Measurements from ENCODE around the gene NLRC5.
A peak's percentile ranks its signal among the peaks of the same experiment; 100 is the strongest.
"Not testable (repeated sequence)": the region's sequence is repeated elsewhere in the genome, so short reads cannot be mapped to it uniquely, and the experiment has no call there.

Gene NLRC5

DNA sequence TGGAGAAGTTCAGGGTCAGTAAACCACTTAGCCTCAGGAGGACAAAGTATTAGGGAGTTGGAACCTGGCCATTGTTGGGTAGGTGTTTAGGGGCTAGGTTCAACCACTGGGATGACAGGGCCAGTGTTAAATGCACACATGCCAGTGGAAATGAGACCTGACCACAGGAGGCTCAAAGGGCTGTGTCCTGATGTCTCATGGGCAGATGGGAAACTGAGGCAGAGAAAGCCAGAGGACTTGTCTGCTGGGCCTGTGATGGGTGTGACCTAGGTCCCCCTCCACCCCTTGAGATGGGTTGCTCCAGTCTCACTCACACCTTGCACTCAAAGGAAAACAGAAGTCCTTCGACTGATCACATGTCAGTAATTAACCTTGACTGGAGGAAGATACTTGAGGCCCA, 119.1 kb downstream of the NLRC5 start:
- DNase-seq = no peak

DNA sequence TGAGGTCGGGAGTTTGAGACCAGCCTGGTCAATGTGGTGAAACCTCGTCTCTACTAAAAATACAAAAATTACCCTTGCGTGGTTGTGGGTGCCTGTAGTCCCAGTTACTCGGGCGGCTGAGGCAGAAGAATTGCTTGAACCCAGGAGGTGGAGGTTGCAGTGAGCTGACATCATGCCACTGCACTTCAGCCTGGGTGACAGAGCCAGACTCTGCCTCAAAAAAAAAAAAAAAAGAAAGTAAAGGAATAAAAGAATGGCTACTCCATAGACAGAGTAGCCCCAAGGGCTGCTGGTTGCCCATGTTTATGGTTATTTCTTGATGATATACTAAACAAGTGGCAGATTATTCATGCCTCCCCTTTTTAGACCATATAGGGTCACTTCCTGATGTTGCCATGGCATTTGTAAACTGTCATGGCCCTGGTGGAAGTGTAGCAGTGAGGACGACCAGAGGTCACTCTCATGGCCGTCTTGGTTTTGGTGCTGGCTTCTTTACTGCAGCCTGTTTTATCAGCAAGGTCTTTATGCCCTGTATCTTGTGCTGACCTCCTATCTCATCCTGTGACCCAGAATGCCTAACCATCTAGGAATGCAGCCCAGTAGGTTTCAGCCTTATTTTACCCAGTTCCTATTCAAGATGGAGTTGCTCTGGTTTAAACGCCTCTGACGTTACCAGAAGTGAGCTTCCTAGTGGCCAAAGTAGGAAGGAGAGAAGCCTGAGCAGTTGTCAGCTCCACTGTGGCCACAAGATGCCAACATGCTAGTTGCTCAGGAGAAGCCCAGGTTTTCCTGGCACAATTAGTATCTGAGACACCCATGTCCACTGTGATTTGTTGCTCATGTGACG, 120.1 kb downstream of the NLRC5 start:
- DNase-seq = not testable (repeated sequence)

DNA sequence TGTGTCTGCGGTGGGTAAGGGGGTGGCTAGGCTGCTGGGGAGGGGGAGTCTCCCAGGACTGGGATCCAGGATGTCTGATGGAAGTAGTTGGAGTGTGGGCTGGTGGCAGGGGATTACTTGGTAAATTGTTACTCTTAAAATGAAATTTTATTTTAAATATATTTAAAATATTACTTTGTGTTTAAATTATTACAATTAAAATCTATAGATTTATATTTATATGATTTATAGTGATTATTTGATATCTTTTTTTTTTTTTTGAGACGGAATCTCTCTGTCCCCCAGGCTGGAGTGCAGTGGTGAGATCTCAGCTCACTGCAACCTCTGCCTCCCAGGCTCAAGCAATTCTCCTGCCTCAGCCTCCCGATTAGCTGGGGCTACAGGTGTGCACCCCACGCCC, 121.6 kb downstream of the NLRC5 start:
- no peak for DNase-seq

DNA sequence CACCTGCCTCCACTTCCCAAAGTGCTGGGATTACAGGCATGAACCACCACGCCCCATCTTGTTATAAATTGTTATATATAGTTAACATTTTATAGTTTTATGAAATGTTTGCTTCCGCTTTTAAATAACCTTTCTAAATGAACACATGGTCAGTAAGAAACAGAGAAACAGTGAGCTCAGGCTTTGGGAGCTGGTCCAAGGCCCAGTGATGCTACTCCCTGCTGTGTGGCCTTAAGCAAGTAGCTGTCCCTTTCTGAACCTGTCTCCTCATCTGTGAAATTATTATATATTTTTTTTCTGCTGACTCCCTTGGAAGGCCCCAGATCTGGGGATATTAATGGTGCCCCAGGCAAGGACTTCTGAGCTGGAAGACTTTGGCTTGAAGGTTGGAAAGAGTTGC, 122.1 kb downstream of the NLRC5 start:
- DNase-seq = no peak

DNA sequence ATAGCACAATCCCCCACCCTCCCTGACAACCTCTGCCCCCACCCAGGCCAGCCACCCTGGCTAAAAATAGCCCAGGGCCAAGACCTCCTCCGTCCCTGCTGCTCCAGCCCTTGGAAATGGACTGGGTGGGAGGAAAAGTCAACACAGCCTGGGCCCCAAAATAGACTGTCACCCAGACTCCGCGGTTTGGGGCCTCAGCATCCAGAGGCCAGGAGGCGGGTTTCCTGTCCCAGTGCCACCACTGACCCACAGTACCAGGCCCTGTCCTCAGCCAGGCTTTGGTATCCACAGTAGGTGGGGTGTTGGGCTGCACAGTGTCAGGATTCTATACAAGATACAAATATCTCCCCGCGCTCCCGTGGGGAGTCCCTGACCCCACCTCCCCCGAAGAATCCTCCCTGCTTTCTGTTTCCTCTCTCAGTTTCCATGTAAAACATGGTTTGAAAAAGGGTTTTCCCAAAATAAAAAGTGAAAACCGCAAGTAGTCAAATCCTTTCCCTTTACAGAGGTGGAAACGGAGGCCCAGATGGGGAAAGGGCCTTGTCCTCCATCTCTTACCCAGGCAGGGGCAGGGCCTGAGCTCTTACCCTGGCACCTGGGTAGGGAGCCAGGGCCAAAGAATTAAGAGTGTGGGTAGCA, 123.2 kb downstream of the NLRC5 start:
- no peak for DNase-seq

DNA sequence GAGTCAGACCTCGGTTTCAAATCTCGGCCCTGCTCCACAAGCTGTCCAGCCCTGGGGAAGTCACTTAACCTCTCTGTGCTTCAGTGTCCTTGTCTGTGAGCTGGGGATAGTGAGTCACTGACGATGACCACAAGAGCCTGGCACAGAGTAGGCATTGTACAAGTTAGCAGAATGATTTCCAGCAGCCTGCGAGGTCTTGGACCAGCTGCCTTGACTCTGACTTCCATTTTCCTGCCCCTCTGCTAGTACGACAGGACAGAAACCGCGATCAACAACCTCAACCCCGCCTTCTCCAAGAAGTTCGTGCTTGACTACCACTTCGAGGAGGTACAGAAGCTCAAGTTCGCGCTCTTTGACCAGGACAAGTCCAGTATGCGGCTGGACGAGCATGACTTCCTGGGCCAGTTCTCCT, 123.7 kb downstream of the NLRC5 start:
- no peak for DNase-seq

DNA sequence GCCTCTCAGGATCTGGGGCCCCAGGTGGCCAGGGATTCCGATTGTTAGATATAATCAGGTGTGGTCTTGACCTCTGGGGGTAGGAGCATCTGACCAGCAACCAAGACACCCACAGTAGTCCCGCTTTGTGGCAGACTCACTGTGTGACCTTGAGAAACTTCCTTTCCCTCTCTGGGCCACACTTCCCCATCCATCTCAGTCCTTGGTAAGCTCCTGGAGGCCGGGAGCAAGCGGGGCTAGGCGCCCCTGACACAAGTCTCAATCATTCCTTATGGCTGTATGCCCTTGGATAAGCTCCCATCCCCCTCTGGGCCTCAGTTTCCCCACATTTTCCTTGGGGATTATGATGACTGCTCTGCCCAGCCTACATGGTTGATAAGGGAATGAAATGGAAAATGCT, 124.3 kb downstream of the NLRC5 start:
- no peak for DNase-seq

DNA sequence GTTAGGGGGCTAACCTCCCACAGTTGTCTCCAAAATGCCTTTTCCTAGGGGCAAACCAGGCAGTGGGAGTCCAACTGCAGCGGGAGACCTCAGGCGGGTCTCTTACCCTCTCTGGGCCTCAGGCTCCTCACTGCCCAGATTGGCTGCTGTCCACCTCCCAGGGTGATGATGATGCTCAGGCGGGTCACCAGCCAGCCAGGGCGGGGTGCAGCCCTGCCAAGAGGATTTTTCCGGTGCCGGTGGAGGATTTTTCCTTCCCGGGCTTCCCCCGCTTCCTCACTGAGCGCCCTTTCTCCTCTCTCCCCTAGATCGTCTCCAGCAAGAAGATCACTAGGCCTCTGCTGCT, 125.8 kb downstream of the NLRC5 start:
- no peak for DNase-seq

DNA sequence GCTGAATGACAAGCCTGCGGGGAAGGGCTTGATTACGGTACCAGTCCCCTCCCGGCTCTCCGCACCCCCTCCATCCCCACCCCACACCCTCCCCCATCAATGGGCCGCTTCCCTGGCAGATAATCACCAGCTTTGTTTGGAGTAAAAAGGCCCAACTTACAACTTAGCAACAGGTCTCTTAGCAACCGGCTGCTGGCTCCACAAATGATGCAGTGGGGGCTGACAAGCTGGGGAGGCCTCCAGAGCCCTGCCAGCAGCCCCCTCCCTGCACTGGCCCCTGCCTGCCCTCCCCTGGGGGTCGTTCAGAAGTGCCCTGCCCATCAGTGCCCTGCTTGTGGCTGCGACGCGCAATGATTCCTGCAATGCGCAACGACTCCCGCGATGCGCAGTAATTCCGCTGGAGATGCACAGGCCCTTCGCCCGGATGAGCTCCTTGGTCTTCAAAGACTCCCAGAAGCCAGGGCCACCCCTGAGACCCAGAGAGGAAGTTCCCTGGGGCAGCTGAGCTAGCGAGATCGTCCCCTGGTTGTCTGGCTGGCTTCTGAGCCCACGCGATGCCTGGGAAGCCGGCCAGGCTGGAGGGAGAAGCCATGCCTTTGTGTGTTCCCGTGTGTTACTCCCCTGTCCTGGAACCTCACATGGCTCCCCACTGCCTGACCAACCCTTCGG, 126.3 kb downstream of the NLRC5 start:
- no peak for DNase-seq

DNA sequence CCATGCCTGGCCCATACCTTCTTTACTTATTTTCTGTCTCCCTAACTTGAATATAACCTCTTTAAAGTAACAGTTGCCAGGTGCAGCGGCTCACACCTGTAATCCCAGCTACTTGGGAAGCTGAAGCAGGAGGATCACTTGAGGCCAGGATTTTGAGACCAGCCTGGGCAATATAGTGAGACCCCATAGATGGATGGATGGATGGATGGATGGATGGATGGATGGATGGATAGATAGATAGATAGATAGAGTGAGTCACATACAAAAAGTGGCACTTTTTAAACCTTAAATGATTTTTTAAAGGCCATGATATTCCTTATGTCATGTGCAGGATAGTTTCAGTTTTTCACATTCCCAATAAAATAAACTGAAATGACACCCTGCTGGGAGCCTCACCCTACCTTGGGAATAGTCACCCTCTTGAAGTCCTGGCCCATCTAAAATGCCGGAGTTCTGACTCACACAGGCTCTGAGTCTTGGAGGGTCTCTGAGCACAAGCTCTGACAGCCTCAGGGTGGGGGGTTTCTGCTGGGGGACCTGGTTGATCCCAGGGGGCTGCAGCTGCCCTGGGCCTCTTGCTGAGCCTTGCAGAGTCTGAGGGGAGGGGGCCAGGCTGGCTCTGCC, 129.2 kb downstream of the NLRC5 start:
- DNase-seq = no peak

DNA sequence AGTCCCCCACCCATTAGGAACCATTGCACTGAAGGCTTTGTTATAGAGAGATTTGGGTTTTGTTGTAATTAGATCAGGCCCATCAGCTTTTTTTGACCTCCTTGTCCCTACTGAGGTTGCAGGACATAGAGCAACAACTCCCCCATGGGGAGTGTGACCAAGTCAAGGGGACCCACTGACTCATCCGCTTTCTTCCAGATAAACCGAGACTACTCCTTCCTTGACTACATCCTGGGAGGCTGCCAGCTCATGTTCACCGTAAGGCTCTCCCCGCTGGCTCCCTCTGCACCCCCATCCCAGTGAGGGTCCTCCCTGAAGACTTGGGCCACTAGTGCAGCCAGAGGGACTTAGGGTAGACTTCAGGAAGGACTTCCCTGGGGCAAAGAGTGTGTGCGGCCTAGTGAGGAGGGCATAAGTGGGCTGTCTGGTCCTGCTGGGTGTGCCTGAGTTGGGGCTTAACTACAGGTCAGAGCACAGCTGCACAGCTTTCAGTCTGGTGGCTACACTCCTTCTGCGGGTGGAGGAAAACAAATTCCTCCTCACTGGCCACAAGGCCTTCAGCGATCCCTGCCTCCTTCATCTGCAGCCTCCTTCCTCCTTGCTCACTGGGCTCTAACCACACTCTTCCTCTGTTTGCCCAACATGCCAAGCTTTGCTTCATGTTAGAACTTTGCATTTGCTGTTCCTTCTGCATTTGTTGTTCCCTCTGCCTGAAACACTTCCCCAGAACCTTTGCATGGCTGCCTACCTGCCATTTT, 134.0 kb downstream of the NLRC5 start:
- DNase-seq = no peak

DNA sequence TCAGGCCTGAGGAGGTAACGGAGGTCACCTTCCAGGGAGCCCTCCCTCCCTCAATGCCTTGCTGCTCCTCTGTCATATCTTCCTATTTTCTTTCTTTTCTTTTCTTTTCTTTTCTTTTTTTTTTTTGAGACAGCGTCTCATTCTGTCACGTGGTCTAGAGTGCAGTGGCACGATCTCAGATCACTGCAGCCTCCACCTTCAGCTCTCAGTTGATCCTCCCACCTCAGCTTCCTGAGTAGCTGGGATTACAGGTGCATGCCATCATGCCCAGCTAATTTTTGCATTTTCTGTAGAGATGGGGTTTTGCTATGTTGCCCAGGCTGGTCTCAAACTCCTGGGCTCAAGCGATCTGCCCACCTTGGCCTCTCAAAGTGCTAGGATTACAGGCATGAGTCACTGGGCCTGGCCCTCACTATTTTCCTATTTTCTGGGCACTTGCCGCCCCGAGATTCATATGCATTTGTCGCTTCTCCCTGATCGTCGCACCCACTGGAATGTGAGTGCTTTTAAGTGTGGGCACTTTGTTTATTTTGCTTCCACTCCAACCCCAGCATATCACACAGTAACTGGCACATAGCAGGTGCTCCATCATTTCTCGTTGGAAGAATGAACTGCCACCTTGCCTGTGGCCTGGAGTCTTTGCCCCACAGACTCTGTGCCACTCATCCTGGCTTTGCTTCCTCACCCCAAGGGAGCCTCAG, 134.8 kb downstream of the NLRC5 start:
- DNase-seq = no peak

DNA sequence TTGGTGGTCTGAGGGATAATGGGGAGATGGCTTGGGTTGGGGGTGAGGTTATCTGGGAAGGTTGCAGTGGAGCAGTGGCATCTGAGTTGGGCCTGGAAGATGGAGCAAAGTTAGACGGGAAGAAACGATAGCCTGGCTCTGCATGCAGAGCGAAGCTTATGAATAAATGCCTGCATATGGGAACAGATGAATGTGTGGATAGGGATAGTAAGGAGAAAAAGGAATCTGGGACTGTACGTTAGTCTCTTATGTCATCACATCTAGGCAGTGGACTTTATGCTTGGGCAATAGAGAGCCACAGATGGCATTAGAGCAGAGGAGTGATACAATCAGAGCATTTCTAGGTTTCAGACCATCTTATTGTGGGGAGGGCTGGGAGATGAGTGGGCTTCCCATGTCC, 136.0 kb downstream of the NLRC5 start:
- no peak for DNase-seq

DNA sequence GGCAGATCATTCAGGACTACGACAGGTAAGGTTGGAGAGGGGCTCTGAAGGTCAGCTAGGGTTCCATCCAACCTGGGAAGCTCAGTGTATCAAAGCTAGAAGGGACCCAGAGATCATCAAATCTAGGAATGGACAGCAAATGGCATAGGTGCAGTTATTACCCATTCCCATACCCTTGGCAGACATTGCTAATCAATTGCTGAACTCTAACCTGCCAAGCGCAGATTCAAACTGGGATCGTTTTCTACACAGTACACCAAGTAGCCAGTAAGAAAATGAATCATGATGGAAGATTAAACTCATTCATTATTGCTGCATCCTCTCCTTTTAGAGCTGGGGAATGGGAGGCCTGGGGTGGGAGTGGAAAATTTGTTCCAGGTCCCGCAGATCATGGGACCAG, 136.6 kb downstream of the NLRC5 start:
- no peak for DNase-seq

DNA sequence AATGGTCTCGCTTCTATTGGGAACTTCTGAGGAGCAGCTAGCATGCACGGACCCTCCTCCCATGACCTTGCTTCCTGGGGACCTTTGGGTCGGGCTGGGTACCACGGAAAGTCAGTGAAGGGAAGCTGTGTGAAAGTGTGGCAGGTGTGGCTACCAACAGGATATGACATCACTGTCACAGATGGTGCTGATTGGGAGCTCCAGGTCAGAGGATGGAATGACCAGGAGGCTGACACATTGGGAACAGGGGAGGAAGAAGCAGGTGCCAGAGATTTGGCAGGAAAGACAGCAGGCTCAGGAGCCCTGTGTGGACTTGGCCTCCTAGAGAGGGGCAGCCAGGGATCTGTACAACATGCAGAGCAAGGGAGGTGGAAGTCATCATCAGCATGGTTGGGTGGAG, 137.1 kb downstream of the NLRC5 start:
- DNase-seq = no peak

DNA sequence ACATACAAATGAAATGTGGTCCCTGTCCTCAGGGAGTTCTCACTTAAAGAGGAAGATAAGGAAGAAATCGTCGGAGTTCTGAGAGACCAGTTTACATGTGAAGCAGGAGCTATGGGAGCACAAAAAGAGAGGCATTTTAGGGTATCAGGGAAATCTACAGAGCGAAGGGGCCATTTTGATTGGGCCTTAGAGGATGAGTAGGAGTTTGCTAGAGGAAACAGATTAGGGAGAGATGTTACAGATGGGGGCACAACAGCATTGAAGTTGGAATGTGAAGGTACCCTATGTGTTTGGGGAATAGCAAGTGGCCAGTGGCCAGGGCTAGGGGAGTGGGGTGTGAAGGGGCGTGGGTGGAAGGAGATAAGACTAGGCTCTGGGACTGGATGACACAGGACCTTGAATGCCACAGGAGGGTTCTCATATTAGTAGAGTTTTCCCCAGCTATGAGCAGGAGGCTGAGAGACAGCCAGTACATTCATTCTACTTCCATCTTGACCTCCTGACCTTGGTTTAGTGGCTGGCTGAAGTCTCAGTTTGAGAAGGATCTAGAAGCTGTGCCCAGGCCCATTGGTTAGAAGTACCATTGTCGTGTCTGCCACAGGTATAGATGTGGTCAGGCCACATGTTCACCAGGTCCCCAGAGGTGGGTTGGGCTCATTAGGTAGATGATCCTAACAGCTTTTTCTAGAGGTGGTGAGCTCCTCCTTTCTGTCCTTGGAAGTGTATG, 137.8 kb downstream of the NLRC5 start:
- no peak for DNase-seq

DNA sequence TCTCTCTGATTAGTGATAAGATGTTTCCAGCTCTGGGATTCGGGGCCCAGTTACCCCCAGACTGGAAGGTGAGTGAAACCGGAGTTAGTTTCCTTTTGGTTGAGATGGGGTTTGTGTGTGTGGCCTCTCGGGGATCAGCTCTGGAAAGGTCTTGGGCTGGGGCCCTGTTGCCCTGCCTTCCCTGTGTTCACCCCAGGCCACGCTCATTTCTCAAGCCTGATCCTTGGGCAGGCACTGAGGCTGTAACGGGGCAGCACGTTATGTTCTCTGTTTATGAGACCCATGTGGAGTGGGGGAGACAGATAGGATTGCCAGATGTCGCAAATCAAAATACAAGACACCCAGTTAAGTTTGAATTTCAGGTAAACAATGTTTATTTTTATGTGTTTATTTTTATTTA, 138.5 kb downstream of the NLRC5 start:
- DNase-seq = no peak

DNA sequence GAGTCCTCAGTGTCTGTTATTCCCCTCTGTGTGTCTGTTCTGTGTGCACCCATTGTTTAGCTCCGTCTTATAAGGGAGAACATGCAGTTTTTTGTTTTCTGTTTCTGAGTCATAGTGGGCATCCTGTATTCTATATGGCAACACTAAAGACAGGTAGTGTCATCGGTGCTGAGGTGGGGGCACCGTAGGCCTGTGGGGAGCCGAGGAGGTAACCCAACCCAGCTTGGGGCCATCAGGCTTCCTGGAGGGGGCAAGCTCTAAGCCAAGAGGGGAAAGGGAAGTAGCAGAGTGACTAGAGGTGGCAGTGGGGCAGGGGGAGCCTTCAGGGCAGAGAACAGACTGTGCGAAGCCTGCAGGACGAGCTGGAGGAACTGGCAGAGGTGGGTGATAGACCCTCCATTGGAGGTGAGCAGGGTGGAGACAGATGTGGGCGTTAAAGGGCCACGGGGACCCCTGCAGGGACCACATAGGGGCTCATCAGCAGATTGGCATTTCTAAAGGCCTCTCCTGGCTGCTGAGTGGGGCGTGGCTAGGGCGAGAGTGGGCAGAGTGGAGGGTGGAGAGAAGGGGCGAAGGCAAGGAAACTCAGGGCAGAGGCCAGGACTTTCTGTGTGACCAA, 139.5 kb downstream of the NLRC5 start:
- peak; percentile 48 for DNase-seq

DNA sequence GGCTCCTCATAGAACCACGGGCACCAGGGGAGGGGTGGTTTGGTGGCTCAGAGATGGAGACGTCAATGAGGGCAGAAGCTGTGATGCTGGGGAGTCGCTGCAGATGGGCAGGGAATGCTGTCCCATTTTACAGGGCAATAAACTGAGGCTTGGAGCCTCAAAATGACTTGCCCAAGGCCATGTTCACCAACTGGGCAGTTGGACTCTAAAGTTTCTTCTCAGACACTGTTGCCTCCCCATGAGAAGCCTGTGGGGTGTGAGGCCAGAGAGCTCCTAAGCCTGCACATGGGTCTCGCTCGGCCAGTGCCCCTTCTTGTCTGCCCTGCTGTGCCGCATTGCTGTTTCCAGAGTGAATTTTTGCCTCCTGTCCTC, 141.6 kb downstream of the NLRC5 start:
- no peak for DNase-seq

DNA sequence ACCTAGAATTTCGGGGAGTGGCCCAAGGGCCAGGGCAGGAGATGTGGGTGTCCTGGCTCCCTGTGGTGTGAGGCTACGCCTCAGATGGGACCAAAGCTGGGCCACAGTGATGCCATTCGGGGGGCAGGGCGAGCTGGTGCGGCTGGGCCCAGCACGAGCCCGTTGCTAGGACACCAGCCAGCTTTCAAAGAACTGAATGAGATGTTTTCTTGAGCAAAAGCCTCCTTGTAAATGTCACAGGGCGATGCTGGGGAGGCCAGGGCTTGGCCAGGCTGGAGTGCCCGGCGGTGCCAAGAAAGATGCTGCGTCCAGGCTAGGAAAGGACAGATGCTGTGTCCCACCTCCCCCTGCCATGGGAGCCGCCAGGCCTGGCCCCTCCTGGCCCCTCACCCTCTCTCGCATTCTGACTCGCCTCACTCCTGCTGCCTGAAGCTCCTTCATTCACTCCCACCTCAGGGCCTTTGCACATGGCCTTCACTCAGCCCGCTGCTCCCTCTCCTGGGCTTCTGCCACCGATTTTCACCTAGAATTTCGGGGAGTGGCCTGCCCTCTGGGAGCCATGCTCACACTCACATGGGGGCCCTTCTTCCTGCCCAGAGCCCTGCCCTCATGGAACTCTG, 142.1 kb downstream of the NLRC5 start:
- no peak for DNase-seq

DNA sequence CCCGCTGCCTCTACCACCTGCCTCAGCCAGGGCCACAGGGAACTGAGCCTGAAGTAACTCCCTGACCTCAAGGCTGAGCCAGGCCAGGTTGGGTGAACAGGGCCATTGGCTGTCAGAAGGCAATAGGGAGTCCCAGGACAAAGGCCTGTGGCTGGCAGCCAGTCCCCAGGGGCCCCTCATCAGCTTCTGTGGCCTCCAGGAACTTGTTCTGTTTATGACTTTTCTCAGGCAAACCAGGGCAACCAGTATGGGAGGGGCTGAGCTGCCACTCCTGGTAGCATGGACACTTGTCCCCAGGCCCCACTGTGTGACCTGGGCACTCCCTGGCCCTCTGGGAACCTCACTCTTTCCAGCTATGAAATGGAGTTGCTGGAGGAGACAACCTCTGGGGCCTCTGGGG, 143.1 kb downstream of the NLRC5 start:
- no peak for DNase-seq

Data from activated CD4-positive, alpha-beta T cell treated with anti-CD3 and anti-CD28 coated beads for 48 hours (primary cell).